Esophagus mucosa (tissue), 1 donor: ENCODE results near the gene TMED5. TPM values are rescaled to one million over a fixed set of nuclear protein-coding genes. Genes with fewer than 3 reads are reported as not detected.
"Not testable (repeated sequence)": the region's sequence is repeated elsewhere in the genome, so short reads cannot be mapped to it uniquely, and the experiment has no call there.

Source experiments
- ATAC-seq: fragments of 200-7000 bp; cut with Tn5 transposase; one replicate; pipeline ENCODE4 v1.9.1; 2020
- total RNA-seq: library from RNA; stranded (reverse); gene quantifications from one replicate; pipeline ENCODE4 v1.2.4, GENCODE V29; 2023
- donor health status: DM: yes; HTN: yes; CAD: no.

TMED5 gene
- total RNA-seq = 21.8 TPM

DNA sequence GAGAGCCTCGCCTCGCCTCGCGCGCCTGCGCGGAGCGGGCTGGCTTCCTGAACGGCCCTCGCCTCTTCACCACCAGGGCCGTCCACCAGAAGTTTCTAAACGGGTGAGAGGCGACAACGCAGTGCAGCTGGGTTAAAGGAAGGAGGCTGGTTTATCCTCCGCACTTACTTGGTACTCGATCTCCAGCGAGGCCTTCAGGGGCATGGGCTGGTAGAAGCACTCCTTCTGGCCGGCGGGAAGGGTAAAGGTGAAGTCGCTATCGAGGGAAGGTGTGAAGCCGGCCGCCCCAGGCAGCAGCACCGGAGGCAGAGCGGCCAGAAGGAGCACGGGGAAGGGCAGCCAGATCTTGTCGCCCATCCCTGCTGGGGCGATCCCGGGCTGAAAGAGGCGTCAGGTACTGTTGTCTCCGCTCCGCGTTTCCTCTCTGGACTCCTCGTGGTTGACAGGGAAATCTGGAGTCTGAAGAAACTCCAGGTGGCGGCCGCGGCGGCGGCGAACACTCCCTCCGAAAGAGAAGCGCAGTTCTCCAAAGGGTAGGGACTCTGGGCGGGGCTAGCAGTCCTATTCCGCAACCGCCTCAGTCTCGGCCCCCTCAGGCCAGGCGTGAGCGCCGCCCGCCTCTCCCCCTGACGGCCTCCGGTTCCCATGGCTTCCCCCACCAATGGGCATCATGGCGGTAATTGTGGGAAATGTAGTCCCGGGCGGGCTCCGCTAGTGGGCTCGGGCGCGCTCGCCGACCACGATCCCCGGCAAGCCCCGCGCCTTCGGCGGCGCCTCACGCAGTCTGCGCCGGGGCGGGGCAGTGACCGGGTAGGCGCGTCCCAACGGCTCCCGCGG is at the start of gene TMED5:
TSS of gene TMED5 (minus strand) at position 528 of the 837 bp plus-strand sequence. CDS start at position 357, 171 bp downstream.
- ATAC-seq = peak; percentile 98

DNA sequence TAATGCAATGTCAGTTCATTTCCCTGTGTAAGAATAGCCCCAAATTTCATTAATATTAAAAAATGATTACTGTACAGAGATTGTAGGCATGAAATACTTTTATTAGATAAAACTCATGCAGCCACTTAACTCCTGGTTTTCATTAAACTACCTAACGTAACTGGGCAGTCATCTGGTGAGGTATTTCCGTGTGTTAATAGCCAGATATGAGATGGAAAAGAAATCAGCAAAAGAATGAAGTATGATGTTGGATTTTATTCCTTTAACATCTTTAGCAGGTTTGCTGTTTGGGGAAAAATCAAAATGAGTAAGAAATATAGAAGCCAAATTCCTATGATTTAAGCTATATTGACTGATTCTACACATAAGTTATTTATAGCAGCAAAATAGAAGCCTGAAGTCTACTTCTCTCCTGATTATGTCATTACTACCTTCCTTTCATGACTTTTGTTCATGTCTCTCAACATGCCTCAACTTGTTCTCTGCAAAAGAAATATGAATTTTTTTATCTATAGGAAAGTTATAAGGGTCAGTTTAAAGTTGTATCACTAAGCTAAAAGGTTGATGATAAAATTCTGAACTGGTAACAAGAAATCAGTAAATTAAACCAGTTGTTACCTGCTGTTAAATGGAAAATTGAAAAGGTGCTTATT is 42.9 kb upstream of the TMED5 start:
- ATAC-seq = no peak

DNA sequence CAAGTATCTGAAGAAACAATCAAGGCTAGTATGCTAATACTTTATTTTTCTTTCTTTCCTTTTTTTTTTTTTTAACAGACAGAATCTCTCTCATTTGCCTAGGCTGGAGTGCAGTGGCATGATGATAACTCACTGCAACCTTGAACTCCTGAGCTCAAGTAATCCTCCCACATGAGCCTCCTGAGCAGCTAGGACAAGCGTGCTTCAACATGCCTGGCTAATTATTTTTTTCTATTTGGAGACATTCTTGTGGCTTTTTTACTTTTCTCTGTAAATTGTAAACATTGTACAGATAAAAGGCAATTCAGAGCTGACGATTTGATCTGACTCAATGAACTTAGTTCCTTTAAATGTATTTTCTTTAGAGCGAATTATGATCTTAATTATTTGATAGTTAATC is 41.7 kb upstream of the TMED5 start:
- no peak for ATAC-seq

DNA sequence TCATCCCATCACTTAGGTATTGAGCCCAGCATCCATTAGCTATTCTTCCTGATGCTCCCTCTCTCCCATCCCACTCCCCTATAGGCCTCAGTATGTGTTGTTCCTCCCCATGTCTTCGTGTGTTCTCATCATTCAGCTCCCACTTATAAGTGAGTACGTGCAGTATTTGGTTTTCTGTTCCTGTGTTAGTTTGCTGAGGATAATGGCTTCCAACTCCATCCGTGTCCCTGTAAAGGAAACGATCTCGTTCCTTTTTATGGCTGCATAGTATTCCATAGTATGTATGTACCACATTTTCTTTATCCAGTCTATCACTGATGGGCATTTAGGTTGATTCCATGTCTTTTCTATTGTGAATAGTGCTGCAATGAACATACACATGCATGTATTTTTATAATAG is 40.5 kb upstream of the TMED5 start:
- not testable (repeated sequence) for ATAC-seq

DNA sequence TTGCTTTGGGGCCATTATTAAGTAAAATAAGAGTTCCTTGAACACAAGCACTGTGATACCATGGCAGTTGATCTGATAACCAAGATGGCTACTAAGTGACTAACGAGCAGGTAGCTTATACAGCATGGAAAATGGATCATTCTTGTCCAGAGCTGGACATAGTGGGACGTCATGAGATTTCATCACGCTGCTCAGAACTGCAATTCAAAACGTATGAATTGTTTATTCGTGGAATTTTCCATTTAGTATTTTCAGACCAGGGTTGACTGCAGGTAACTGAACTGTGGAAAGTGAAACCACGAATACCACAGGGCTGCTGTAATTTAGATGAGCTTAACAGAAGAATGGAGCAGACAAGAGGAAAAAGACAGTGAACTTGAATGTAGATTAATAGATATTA is 39.2 kb upstream of the TMED5 start:
- ATAC-seq = no peak

DNA sequence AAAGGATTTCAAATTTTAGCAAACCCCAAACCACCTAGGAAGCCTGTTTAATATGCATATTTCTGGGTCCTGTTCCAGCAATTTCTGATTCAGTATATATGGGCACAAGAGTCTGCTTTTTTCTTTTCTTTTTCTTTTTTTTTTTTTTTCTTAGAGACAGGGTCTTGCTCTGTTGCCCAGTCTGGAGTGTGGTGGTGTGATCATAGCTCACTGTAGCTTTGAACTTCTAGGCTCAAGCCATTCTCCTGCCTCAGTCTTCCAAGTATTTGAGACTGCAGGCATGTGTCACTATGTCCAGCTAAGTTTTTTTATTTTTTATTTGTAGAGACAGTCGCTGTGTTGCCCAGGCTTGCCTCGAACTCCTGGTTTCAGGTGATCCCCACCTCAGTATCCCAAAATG is 35.1 kb upstream of the TMED5 start:
- no peak for ATAC-seq

DNA sequence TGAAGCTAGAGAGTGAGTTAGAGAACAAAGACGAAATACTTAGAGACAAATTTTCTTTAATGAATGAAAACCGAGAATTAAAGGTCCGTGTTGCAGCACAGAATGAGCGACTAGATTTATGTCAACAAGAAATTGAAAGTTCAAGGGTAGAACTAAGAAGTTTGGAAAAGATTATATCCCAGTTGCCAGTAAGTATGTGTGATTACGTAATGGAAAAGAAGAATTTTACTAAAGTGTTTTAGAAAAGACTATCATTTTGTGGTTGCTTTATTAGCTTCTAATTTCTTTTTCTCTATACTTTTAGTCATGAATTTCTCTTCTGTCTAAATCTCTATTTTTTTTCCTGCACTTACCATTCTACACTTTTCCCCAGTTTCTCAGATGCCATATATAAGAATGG is 27.0 kb upstream of the TMED5 start:
- no peak for ATAC-seq

DNA sequence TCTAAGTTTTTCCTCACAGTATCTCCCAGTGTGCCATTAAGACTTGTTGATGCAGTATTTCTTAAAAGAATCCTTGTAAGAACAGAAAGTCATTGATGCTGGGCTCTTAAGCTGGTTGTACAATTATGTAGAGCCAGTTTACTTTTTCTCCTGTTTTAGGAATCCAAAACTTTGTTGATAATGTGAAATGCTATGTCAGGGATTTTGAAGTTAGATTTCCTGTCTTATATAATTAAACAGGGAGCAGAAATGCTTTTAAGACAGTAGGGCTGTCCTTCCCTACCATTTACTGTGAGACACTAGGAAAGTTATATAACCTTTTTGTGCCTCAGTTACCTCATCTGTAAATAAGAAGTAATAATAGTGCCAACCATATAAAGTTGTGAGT is 26.3 kb upstream of the TMED5 start:
- ATAC-seq = no peak

DNA sequence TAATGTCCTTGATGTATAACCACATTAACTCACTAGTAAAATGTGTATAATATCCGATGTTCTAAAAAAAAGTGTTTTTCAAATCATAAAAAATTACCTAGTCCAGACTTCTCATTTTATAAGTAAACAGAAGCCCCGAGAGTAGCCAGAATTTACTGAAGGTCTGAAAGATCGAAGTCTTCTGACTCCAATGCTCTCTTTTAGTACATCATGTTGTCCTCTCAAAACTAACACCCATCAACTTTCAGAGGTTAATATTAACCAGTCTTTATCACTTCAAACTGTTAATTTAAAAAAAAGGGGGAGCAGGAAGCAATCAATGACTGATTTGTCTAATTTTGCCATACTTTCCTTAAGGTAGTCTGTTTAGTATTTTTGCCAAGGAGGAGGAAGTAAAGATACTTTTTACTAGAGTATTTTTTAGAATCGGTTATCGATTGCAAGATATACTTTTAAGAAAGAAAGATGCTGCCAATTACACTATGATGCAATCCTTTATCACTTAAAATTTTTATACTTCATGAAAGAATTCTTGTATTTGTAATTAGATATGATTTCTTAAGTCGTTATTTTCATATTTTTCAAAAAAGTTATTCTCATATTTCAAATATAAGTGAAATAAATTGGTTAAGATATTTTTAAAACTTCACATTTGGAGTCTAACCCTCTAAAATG is 25.8 kb upstream of the TMED5 start:
- no peak for ATAC-seq

DNA sequence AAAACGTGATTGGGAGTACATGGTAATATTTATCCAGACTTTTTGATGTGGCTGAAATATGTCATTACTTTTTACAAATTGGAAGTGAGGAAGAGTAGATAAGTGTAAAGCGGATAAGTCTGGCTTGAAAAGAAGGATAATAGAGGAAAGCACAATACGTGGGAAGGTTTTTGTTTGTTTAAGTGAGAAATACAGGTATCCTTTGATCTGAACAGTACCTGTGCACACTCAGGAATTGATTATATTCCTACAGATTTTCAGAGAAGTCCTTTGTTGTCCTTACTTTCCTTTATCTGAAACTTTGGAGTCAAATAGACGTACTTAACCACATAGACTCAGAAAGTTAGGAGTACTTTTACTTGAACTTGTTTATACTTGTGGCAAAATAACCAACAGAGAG is 20.5 kb upstream of the TMED5 start:
- no peak for ATAC-seq

DNA sequence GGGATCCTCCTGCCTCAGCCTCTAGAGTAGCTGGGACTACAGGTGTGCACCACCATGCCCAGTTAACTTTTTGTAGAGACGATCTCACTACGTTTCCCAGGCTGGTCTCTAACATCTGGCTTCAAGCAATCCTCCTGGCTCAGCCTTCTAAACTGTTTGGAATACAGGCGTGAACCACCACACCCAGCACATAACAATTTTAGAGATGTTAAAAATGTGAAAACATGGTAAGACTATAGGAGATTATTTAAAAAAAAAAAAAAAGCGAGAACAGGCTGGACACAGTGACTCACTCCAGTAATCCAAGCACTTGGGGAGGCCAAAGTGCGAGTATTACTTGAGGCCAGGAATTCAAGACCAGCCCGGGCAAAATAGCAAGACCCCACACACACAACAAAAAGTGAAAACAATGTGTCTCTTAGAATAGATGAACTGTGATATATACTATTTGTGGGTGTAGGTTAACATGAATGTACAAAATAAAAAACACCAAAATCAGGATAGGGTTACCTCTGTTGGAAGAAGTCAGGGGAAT is 19.9 kb upstream of the TMED5 start:
- no peak for ATAC-seq

DNA sequence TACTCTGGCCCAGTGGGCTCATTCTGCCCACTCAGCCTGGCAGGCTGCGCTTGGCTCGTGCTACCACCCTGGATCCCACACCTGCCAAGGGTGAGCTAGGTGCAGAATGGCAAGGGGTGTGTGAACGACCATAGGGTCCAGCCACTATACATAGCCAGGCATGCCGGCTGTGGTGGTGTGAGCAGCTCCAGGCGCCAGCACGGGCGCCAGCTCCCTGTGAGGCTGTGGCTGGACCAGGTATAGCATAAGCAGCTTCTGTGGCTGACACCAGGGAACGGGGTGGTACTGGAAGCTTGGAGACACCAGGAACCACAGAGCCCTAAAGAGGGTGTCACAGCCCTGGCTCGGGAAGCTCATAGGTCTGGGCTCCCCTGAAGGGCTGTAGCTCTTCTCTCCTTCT is 18.9 kb upstream of the TMED5 start:
- ATAC-seq = peak; percentile 13

DNA sequence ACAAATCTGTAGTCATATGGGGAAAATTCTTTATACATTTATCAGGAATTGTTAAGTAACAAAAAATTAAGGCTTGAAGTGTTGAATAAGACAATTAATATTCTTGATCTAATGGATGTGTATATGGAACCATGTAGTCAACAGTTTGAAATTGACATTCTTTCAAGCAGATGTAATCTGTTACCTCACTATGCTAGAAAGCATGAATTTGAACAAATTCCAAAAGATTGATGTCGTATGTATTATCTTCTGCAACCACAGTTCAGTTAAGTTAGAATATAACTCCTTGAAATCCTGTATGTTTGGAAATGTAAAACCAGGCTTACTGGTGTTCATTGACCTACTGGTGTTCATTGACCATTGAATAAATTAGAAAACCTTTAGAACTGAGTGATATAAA is 16.4 kb upstream of the TMED5 start:
- no peak for ATAC-seq

DNA sequence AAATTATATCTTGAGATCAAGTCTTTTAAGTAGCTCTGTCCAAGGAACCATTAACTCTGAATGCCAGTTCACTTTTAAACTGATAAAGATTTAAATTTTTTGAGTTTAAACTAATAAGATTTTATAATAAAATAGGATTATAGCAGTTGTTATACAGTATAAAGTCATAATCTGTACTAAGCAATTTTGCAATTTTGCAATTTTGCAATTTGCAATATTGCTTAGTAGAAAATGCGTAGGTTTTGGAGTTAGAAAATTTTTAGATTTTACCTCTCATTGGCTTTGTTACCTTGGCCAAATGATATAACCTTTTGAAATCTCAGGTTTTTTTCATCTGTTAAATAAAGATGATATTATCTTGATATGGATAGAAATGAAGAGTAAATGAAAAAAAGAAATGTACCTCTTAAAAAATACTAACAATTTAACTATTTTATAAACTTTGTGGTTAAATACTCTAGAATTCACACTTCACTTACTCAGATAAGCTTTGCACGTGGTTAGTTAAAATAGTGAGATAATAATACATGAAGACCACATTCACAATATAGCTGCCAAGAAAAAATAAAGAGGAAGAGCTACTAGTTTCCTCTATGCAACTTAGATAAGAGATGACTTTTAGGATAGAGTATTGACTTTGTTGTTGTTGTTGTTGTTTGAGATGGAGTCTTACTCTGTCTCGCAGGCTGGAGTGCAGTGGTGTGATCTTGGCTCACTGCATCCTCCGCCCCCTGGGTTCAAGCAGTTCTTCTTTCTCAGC is 14.2 kb upstream of the TMED5 start:
- no peak for ATAC-seq

DNA sequence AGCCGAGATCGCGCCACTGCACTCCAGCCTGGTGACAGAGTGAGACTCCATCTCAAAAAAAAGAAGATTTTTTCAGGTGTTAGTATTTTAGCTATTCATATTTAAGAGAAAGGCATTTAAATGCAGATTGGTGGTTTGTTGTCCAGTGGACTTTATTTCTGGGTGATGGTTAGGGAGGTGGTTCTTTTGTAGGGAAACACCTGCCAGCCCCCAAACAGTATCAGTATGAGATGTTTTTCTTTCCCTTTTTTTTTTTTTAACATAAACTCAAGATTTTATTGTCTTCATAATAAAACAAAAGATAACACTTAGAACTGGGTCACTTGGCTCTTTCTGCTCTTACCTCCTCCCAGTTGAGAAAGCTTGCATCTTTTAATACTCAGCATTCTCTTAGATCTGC is 10.2 kb upstream of the TMED5 start:
- no peak for ATAC-seq

DNA sequence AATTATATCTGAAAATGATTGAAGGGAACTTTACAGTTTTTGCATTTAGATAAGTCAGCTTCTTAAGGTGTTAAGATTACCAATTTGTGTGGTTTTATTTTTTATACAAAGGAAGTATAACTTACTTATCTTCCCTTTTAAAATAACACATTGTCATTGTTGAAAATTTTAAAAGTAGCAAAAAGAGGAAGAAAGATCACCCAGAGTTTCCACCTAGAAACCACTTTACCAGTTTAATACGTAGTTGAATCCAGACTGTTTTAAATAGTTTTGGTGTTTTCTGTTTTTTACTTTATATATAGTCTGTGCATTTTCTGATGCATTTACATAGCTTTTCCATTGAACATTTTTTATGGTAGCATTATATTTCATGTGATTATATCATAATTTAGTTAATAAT is 6.5 kb upstream of the TMED5 start:
- ATAC-seq = no peak

DNA sequence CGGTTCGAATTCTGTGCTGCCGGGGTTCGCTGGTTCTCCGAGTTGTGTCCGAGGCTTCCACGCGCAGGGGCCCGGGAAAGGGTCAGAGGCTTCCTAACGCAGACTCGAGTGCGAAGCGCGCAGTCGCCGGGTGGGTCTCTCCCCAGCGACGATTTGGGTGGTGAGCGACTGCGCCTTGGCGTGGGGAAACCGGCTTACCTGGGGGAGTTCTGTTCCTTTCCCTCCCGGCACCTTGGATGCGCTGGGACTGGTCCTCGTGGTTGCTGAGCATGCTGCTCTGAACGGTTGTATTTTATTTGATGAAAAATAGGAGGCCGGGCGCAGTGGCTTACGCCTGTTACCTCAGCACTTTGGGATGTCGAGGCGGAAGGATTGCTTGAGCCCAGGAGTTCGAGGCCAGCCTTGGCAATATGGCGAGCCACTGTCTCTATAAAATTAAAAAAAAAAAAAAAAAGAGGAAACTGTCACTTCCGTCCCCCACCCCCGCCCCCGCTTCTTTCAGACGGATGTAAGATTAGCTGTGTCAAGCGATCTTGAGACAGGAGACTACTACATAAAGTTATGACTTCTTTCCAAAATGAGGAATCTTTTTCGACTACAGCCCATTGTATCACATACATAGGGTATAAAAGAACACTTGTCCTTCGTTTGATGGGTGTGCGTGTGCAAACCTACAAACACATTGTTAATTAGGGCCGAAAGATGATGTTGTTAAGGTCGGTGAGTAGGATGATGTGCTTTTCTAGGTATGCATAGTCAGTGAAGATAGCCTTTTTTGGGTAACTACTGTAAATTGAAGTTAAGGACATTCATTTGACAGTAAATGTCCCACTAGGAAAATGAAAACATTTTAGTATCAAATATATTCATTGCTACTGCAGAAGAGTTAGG is 755 bp upstream of the TMED5 start, which contains the start of gene CCDC18:
TSS of gene CCDC18 (plus strand) at position 2 of the 891 bp plus-strand sequence. CDS start 2,638 bp downstream, outside the sequence.
- peak; percentile 15 for ATAC-seq

DNA sequence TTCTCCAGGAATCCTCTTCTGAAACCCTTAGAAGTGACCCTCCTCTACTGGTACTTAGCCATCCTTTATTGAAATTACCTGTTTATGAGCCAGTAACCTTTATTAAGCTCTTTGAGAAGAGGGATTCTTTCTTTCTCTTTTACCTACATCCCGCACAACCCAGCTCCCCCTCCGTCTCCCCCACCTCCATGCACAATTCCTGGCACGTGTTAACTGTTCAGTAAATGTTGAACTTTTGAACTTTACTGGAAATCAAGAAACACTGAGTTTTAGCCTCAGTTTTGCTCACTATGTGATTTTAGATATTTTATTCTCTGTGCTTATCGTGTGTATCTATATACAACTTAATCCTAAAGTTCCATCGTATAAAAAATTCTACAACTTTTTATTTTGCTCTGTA is 1.8 kb downstream of the TMED5 start:
- no peak for ATAC-seq

DNA sequence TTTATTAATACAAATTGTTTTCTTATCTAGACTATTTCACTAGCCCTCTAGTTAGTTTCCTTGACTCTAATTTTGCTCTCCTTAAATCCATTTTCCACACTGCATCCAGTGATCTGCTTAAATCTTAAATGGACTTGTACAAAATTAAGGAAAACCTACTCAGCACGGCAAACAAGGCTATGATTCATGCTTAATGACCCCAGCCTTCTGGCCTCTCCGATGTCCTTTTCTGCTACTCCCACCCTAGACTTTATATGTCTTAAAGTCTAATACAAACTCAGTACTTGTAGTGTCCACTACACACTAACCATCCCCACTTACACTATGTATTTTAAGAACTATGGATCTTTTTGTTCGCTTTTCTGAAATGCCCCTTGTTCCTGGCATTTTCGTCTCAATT is 2.2 kb downstream of the TMED5 start:
- ATAC-seq = no peak

DNA sequence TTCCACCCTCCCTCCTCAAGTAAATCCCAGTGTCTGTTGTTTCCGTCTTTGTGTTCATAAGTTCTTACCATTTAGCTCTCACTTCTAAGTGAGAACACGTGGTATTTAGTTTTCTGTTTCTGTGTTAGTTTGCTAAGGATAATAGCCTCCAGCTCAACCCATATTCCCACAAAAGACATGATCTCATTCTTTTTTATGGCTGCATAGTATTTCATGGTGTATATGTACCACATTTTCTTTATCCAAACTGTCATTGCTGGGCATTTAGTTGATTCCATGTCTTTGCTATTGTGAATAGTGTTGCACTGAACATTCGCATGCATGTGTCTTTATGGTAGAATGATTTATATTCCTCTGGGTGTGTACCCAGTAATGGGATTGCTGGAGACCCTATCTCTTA is 5.6 kb downstream of the TMED5 start:
- not testable (repeated sequence) for ATAC-seq

DNA sequence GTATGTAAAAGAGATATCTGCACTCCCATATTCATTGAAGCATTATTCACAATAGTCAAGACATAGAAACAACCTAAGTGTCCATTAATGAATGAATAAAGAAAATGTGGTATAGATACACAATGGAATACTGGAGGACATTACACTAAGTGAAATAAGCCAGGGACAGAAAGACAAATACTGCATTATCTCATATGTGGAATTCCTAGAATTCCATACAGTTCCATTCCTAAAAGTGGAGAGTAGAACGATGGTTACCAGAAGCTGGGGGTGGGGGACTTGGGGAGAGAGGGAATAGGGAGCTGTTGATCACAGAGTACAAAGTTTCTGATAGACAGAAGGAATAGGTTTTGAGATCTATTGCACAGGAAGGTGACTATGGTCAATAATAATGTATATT is 7.4 kb downstream of the TMED5 start:
- ATAC-seq = no peak
